Activated B cell treated with CpG ODN at 0.5 μM for 24 hours (primary cell): Measurements from ENCODE around the gene RFLNA. TPM values are rescaled to one million over a fixed set of nuclear protein-coding genes. Genes with fewer than 3 reads are reported as not detected.

Source experiments
- ATAC-seq: fragments of 200-7000 bp; cut with Tn5 transposase; one replicate; pipeline ENCODE4 v1.10.0; 2021; ENCODE audit warnings: low read depth, mild to moderate bottlenecking, moderate library complexity
- CTCF ChIA-PET: fragments of 350-600 bp; sonication (Branson Sonifier 250); formaldehyde crosslinking; loops from one replicate; lab custom pipeline; 2021; ENCODE audit warnings: antibody characterized with exemption; lab: Charles Lee
- POLR2A ChIA-PET: fragments of 350-600 bp; sonication (Branson Sonifier 250); formaldehyde crosslinking; loops from one replicate; lab custom pipeline; 2021; ENCODE audit warnings: antibody characterized with exemption; lab: Charles Lee
- DNase-seq: peaks from one replicate; pipeline ENCODE4 v3.0.0; 2022
- H3K27ac Mint-ChIP-seq: one replicate; pipeline ENCODE4 v1.8.0; 2020; ENCODE audit warnings: mixed read lengths
- H3K27me3 Mint-ChIP-seq: one replicate; pipeline ENCODE4 v1.8.0; 2021; ENCODE audit warnings: mixed read lengths
- H3K36me3 Mint-ChIP-seq: one replicate; pipeline ENCODE4 v1.8.0; 2021; ENCODE audit warnings: low read depth, mixed read lengths
- H3K4me1 Mint-ChIP-seq: one replicate; pipeline ENCODE4 v1.8.0; 2021; ENCODE audit warnings: mixed read lengths
- H3K4me3 Mint-ChIP-seq: one replicate; pipeline ENCODE4 v1.8.0; 2020; ENCODE audit warnings: mild to moderate bottlenecking, mixed read lengths
- H3K9me3 Mint-ChIP-seq: one replicate; pipeline ENCODE4 v1.8.0; 2020; ENCODE audit warnings: mixed read lengths
- CTCF ChIP-seq: fragments of 200-600 bp; IDR thresholded peaks from one replicate; pipeline ENCODE4 v1.8.0; 2022; ENCODE audit warnings: antibody characterized with exemption, mild to moderate bottlenecking
- intact Hi-C: fragments of 100-400 bp; cut with micrococcal nuclease; formaldehyde crosslinking; loops from one replicate; pipeline ENCODE4 v1.15.1; 2024
- total RNA-seq: library from RNA; stranded (reverse); gene quantifications from 2 replicates; pipeline ENCODE4 v1.2.3, GENCODE V29; 2022

RFLNA gene
- total RNA-seq, 1 donor from 2014 or later, result not detected

GRCh38 chr12:124311292-124312109 is 16.6 kb downstream of the RFLNA start:
- no peaks in the 10 kb centered on the region for H3K9me3 Mint-ChIP-seq
- H3K27me3 Mint-ChIP-seq, result no peaks in the 10 kb centered on the region
- no peak overlapping the region for H3K27ac Mint-ChIP-seq
- H3K4me3 Mint-ChIP-seq, result no peak overlapping the region
- POLR2A ChIA-PET, result no interaction called here
- TF ChIP-seq CTCF, result no peak
- H3K36me3 Mint-ChIP-seq, result no peaks in the 10 kb centered on the region
- CTCF ChIA-PET, result interaction anchor here (1.1 kb wide), 1 partner anchor 10 kb away, joined by 4 read pairs; no protein-coding TSS in a partner anchor
- ATAC-seq (no peak), DNase-seq (no peak)
- H3K4me1 Mint-ChIP-seq, result no peaks in the 10 kb centered on the region
- intact Hi-C loops, result no loop called here

GRCh38 chr12:124312601-124313000 is 17.7 kb downstream of the RFLNA start:
- no peaks in the 10 kb centered on the region for H3K36me3 Mint-ChIP-seq
- H3K27ac Mint-ChIP-seq, result no peak overlapping the region
- ATAC-seq, result no peak
- no peaks in the 10 kb centered on the region for H3K27me3 Mint-ChIP-seq
- H3K4me3 Mint-ChIP-seq, result no peak overlapping the region
- H3K4me1 Mint-ChIP-seq, result no peaks in the 10 kb centered on the region
- no peak for DNase-seq
- no peaks in the 10 kb centered on the region for H3K9me3 Mint-ChIP-seq
- no peak for TF ChIP-seq CTCF
- ChIA-PET POLR2A (no interaction called here), CTCF (no interaction called here)
- intact Hi-C loops, result no loop called here

GRCh38 chr12:124314207-124314606 is 19.3 kb downstream of the RFLNA start:
- H3K4me1 Mint-ChIP-seq, result no peaks in the 10 kb centered on the region
- H3K4me3 Mint-ChIP-seq, result no peak overlapping the region
- intact Hi-C loops, result no loop called here
- TF ChIP-seq CTCF, result no peak
- no peaks in the 10 kb centered on the region for H3K27me3 Mint-ChIP-seq
- H3K36me3 Mint-ChIP-seq, result no peaks in the 10 kb centered on the region
- H3K27ac Mint-ChIP-seq, result no peak overlapping the region
- no peak for DNase-seq
- H3K9me3 Mint-ChIP-seq, result no peaks in the 10 kb centered on the region
- CTCF ChIA-PET, result no interaction called here
- ATAC-seq, result no peak
- POLR2A ChIA-PET, result no interaction called here

- H3K27me3 Mint-ChIP-seq, result no peaks in the 10 kb centered on the region
- no peak overlapping the region for H3K4me3 Mint-ChIP-seq
- TF ChIP-seq CTCF, result no peak
- H3K4me1 Mint-ChIP-seq, result no peaks in the 10 kb centered on the region
- intact Hi-C loops, result no loop called here
- ChIA-PET POLR2A (no interaction called here), CTCF (no interaction called here)
- H3K27ac Mint-ChIP-seq, result no peak overlapping the region
- ATAC-seq (no peak), DNase-seq (no peak)
- H3K36me3 Mint-ChIP-seq, result no peaks in the 10 kb centered on the region
- no peaks in the 10 kb centered on the region for H3K9me3 Mint-ChIP-seq
Measured at GRCh38 chr12:124314766-124315165, 19.9 kb downstream of the RFLNA start.

GRCh38 chr12:124315372-124316044 is 20.6 kb downstream of the RFLNA start:
- Mint-ChIP-seq H3K27ac (no peak overlapping the region), H3K27me3 (no peaks in the 10 kb centered on the region), H3K4me1 (no peaks in the 10 kb centered on the region), H3K36me3 (no peaks in the 10 kb centered on the region), H3K4me3 (no peak overlapping the region), H3K9me3 (no peaks in the 10 kb centered on the region)
- ChIA-PET CTCF (no interaction called here), POLR2A (interaction anchor here (0.6 kb wide), 1 partner anchor 312 kb away, joined by 5 read pairs; no protein-coding TSS in a partner anchor)
- DNase-seq (no peak), ATAC-seq (no peak)
- TF ChIP-seq CTCF, result no peak
- intact Hi-C loops, result no loop called here
